ENCODE data around the gene PCDH9.

Gene PCDH9

DNA sequence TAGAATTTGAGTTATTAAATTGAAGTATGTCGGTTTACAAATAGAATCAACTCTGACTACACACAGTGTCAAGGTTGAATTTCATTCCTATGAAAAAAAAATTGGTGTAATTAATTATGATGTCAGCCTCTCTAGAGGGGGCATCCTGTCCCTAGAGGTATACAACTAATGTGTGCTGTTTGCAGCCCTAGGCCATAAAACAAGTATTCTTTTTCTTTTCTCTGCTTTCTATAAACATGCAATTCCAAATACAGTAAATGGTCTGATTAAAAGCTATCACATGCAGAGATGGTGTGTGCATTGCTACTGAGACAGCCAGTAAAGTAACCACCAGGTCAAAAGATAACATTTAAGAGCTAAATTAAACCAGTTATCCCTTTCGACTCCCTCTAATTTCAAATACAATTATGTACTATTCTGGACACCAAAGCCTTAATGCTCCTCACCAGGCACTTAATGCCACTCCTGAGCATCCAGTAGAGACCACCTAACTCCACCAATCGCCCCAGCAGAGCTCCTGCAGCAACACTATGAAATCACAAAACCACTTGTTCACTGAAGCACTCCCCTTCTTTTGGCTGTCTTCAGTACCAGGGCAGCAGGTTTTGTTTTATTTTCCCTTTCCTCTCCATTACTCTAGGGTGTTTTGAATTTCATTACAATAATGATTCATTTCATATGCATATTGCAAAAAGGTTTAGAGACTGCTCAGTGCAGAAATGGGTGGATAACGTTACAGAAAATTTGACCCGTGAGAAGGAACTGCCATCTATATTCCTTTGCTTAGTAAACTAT lies 426.9 kb downstream of the PCDH9 start:
- no peak overlapping the region for H3K4me3 ChIP-seq (ENCODE audit: low read depth, low read length)
- TF ChIP-seq, protein P1, sequence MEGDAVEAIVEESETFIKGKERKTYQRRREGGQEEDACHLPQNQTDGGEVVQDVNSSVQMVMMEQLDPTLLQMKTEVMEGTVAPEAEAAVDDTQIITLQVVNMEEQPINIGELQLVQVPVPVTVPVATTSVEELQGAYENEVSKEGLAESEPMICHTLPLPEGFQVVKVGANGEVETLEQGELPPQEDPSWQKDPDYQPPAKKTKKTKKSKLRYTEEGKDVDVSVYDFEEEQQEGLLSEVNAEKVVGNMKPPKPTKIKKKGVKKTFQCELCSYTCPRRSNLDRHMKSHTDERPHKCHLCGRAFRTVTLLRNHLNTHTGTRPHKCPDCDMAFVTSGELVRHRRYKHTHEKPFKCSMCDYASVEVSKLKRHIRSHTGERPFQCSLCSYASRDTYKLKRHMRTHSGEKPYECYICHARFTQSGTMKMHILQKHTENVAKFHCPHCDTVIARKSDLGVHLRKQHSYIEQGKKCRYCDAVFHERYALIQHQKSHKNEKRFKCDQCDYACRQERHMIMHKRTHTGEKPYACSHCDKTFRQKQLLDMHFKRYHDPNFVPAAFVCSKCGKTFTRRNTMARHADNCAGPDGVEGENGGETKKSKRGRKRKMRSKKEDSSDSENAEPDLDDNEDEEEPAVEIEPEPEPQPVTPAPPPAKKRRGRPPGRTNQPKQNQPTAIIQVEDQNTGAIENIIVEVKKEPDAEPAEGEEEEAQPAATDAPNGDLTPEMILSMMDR (IDR thresholded peaks at IDR 0.05; ENCODE audit: low read depth, low read length), result no peak
- no peak for DNase-seq (ENCODE audit: low read depth, low spot score)
- in situ Hi-C loops (cut with HindIII; ENCODE audit: low sequenced_read_pairs), result no loop called here

DNA sequence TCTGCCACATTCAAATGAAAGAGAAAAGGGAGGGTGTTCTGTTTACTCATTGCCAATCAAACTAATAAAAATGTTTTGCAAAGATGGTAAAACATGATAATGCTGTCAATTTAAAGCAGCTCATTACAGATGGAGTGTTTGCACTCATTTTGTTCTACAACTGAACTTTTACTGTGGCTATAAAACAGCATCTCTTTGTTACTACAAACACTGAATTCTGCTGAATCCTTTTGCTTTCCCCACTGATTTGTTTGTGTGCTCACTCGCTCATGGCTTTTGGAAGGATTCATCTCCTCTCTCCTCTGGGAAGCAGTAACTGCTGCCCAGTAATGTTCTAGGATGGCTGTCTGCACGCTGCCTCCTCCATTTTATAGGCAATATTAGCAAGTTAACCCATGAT lies 434.5 kb downstream of the PCDH9 start:
- TF ChIP-seq, protein P1 (IDR thresholded peaks at IDR 0.05; ENCODE audit: low read depth, low read length), result no peak
- H3K4me3 ChIP-seq (ENCODE audit: low read depth, low read length), result no peak overlapping the region
- no peak for DNase-seq (ENCODE audit: low read depth, low spot score)
- in situ Hi-C loops (cut with HindIII; ENCODE audit: low sequenced_read_pairs), result no loop called here

DNA sequence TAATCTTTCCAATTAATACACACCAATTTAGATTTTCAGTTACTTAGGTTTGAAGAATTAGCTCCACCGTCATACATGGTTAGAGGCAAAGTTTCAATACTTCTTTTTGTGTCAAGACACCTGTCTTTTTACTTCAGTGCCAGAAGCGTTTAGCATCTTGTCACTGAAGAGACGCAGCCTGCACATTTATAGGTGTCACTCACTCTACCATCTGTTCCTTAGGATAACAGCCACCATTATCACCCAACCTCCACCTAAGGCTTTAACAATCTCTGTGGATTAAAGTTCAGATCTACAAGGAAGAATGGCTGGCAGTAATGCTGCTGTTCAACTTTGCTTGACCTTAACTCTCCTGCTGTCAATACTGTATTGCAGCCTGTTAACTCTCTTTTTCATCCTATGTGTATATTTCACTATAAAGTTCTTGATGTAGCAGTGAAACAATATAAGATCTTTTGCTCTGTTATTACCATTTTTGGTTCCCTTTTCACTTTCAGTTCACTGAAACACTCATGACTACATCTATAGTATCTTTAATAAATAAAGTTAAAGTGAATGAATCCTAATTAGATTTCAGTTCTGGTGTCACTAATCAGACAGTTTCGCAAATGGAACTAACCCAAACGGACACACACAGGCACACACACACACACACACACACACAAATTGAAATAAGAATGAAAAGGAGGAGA lies 435.6 kb downstream of the PCDH9 start:
- no peak for DNase-seq (ENCODE audit: low read depth, low spot score)
- in situ Hi-C loops (cut with HindIII; ENCODE audit: low sequenced_read_pairs), result no loop called here
- H3K4me3 ChIP-seq (ENCODE audit: low read depth, low read length), result no peak overlapping the region
- TF ChIP-seq, protein P1 (IDR thresholded peaks at IDR 0.05; ENCODE audit: low read depth, low read length), result no peak

DNA sequence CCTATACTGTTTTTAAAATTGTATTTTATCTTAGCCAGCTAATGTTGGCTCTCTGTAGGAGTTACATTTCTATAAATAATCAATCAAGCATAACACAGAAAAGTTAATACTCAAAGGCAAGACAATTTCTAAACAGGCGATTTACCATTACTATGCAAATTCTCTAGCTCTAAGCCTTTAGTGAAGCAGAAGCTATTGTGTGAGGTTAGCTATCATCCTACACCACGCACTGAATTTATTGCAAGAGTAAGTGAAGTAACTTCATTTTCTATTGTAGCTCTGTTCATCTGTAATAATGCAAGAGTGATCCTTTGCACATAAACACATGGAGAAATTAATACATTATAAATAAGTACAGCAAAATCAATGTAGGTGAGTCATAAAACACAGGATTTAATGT lies 439.3 kb downstream of the PCDH9 start:
- no peak for DNase-seq (ENCODE audit: low read depth, low spot score)
- in situ Hi-C loops (cut with HindIII; ENCODE audit: low sequenced_read_pairs), result no loop called here
- no peak overlapping the region for H3K4me3 ChIP-seq (ENCODE audit: low read depth, low read length)
- TF ChIP-seq, protein P1 (IDR thresholded peaks at IDR 0.05; ENCODE audit: low read depth, low read length), result no peak

DNA sequence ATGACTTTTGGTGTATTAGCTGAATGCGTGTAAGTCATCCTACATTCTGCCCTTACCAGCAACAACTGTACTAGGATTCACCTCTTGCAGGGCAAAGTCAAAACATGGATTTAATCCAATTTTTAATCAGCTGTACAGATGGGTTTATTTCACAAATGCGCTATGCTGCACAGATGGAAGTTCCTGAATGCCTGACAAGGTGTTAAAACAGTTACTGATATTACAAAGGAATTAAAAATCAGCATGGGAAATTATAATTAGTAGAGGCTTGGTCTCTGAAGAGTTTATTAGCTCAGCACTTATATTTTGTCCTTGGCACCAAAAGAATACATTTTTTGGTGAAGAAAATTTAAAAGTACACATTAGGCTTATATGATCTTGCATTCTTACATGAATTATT lies 448.9 kb downstream of the PCDH9 start:
- TF ChIP-seq, protein P1 (IDR thresholded peaks at IDR 0.05; ENCODE audit: low read depth, low read length), result no peak
- H3K4me3 ChIP-seq (ENCODE audit: low read depth, low read length), result no peak overlapping the region
- DNase-seq (ENCODE audit: low read depth, low spot score), result no peak
- in situ Hi-C loops (cut with HindIII; ENCODE audit: low sequenced_read_pairs), result no loop called here

DNA sequence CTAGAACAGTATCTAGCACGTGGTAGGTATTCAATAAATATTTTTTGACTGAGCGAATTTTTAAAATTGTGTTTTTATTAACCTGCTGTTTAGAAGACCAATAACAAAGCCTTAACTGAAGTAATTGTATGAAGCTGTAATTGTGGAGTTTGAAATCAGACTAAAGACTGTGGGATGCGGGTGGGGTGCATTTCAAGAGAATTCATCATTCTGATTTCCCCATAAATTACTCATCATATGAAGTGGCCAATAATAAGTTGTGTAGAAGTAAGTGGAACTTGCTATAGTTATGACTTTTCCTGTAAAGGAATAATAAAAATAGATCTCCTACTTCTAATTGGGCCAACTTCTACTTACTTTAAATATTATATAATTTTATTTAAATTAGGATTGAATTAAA lies 449.3 kb downstream of the PCDH9 start:
- in situ Hi-C loops (cut with HindIII; ENCODE audit: low sequenced_read_pairs), result no loop called here
- TF ChIP-seq, protein P1 (IDR thresholded peaks at IDR 0.05; ENCODE audit: low read depth, low read length), result no peak
- DNase-seq (ENCODE audit: low read depth, low spot score), result peak; percentile 2
- no peak overlapping the region for H3K4me3 ChIP-seq (ENCODE audit: low read depth, low read length)

All from astrocyte of the spinal cord (primary cell).